ENCODE results near the gene SPHK2.
A peak's percentile ranks its signal among the peaks of the same experiment; 100 is the strongest.

The SPHK2 gene

DNA sequence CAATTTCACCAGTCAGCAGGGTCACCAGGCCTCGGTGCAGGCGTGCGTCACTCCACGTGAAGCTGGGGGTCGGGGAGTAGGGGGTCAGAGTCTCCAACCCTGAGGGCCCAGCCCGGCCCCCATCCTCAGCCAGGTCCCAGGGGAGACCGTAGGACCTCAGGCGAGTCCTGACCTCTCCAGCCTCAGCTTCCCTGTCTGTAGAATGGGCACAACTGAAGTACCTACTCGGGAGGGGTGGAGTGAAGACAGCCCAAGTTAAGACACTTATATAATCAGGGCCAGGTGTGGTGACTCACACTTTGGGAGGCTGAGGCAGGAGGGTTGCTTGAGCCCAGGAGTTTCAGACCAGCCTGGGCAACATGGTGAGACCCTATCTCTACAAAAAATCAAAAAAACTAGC lies 15.5 kb upstream of the SPHK2 start:
- DNase-seq: no peak

DNA sequence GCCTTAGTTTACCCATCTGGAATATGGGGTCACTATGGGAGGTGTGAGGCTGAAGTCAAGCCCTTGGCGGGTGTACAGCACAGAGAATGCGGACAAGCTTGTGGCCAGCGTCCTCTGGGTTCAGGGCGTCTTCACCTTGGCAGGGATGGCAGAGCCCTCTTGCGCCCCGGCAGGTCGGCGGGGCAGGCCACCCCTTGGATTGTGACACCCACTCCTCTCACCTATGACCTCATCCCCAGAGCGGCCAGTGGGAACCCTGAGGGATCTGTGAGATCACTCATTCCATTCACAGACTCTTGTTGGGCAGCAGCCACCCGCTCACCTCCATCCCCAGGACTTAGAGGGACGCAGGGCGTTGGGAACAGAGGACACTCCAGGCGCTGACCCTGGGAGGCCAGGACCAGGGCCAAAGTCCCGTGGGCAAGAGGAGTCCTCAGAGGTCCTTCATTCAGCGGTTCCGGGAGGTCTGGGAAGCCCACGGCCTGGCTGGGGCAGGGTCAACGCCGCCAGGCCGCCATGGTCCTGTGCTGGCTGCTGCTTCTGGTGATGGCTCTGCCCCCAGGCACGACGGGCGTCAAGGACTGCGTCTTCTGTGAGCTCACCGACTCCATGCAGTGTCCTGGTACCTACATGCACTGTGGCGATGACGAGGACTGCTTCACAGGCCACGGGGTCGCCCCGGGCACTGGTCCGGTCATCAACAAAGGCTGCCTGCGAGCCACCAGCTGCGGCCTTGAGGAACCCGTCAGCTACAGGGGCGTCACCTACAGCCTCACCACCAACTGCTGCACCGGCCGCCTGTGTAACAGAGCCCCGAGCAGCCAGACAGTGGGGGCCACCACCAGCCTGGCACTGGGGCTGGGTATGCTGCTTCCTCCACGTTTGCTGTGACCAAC lies 12.6 kb upstream of the SPHK2 start, which contains the start of gene SPACA4:
TSS of gene SPACA4 (plus strand) at position 280 of the 896 bp plus-strand sequence. CDS start at position 517, 237 bp downstream.
- DNase-seq: no peak

DNA sequence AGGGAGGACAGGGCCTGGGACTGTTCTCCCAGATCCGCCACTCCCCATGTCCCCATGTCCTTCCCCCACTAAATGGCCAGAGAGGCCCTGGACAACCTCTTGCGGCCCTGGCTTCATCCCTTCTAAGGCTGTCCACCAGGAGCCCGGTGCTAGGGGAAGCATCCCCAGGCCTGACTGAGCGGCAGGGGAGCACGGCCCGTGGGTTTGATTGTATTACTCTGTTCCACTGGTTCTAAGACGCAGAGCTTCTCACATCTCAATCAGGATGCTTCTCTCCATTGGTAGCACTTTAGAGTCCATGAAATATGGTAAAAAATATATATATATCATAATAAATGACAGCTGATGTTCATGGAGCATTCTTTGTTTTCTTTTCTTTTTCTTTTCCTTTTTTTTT lies 11.9 kb upstream of the SPHK2 start:
- no peak for DNase-seq

DNA sequence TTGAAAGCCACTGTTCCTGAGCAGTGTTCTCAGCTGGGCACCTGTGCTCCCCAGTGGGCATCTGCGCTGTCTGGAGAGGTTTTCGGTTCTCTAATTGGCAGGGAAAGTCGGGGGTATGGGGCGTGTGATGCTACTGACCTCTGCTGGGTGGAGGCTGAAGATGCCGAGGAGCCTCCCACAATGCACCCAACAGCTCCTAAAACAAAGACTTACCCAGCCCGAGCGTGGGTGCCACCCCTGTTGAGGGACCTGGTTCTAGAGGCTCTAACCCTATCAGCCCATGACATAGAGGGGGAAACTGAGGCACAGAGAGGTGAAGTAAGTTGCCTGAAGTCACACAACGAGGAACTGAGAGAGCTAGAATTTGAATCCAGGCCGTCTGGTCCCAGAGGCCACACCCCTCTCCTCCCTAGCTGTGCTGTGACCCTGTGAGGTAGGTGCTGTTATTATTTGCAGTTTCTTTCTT lies 10.5 kb upstream of the SPHK2 start:
- DNase-seq: peak; percentile 65 to 75

DNA sequence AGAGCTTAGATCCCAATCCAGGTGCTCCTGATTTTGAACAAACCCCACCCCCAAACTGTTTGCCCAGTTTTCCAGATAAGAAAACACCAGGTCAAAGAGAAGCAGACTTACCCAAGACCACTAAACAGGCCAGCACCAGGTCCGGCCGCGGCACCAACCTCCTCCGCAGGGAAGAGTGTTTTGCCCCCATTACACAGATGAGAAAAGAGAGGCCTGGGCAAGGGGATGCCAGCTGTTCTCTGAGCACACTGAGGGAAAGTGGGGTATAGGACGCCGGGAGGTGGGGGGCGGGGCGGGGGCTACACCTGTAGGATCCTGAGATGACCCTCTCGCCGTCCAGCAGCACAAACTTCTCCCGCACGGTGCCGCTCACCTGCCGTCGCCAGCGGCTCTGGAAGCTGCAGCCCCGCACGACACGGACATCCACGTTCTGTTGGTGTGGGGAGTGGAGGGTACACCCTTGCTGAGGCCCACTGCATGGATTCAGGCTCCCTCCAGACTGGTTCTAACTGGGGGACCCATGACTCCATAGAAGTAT lies 9.7 kb upstream of the SPHK2 start:
- no peak for DNase-seq

DNA sequence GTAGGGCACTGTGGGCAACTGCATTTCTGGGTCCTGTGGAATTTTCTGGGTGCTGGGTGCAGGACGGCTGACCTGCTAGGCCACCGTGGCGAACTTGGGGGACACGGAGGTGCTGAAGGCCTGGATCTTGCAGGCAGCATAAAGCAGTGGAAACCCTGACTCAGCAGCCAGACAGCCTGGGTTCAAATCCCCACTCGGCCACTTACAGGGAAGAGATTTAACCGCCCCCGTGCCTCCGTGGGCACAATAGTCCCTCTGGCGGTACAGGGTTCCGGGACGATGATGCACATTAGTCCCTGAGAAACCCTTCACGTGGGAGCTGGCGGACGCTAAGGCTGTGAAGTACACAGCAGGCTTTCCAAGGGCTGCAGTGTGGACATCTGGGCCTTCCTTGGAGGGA lies 7.4 kb upstream of the SPHK2 start:
- DNase-seq: no peak

DNA sequence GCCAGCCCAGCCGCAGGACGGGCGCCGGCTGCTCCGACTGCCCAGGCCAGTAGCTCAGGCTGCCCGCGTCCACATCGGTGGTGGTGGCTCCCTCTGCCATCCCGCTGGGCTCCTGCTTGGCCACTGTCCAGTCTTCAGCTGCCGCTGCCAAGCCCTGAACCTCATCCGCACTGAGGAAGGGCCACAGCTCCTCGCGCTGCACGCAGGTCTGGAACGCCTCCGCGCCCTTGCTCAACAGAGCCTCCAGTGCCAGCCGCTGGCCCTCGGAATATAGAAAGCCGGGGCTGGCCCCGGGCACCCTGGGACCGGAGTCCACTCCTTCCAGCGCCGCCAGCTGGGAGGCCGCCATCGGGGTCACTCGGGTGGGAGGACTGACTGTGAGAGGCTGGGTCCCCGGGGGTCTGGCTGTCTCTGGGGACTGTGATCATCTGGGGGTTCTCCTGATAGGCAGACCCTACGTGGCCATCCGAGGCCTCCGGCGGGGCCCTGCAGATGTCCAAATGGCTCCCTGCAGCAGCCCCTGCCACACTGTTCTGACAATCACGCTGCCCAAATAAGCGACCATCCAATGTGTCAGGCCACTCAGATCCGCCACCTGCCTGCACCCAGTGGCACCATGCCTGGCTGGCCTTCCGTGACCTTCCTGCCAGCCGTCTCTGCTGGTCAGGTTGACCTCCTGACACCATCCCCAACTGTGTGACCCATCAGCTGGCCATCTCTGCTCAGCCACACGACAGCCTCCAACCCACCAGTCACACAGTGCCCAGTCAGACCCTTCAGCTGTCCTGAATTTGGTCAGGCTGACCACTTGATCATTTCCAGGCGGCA lies 6.1 kb upstream of the SPHK2 start:
- no peak for DNase-seq

DNA sequence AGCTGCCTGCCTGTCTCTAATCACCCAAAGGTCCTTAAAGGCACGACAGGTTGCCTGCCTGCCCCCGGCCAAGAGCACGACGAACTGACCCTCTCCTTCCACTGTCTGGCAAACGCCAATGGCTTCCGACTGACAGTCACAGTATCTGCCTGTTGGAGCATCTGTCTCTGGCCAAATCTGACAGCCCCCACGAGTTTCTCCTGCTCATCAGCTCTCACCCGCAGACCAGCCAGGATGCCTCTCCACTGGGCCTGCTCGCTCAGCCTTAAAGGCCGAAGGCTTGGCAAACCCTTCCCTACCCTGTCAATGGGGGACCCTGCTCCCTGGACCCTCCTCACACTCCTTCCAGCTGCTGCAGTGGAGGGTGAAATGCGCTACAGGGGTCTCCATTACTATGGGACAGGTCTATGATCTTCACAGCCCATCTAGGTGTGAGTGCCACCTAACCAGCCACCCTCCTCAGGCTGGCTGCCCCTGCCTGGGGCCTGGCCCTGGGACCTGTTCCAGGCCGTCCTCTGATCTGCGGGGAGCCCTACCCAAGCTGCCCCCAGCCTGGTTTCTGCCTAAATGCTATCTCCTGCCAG lies 5.4 kb upstream of the SPHK2 start:
- DNase-seq: peak; percentile 59 to 64

DNA sequence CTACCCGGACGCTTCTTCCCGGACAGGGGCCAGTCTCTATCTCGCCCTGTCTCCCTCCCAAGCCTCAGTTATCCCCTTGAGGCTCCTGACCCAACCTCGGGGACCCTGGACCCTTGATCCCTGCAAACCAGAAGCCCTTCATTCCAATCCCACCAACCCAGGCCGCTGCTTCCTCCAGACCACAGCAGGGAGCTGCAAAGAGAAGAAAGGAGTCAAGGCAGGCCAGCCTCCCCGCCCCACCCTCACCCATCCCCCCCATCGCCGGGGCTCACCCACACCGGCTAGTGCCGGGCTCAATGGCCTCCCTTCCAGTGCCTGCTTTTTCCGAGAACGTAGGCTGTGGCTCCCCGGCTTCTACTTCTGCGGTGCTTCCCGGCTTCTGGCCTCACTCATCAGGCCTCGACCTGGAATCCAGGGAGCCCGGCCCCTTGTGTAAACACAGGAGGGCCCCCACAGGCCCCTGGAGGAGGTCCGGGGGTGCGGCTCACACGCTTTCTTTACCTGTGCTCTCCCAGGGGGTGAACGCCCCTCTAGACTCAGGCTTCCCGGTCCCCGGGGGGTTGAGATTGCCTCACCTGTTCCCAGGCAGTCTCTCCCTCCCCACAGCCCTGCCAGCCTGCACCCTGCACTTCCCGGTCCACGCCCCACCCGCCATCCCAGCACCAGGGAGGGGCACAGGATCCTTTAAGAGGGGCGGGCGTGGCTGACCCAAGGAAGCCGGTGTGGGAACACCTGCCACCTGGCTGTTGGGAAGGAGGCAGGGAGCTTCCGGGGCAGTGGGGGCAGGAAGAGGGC lies 4.7 kb upstream of the SPHK2 start, which contains the start of gene FAM83E:
TSS of gene FAM83E (minus strand) at position 641 of the 795 bp plus-strand sequence. CDS start 1,704 bp downstream, outside the sequence.
- DNase-seq: peak; percentile 64 to 65

DNA sequence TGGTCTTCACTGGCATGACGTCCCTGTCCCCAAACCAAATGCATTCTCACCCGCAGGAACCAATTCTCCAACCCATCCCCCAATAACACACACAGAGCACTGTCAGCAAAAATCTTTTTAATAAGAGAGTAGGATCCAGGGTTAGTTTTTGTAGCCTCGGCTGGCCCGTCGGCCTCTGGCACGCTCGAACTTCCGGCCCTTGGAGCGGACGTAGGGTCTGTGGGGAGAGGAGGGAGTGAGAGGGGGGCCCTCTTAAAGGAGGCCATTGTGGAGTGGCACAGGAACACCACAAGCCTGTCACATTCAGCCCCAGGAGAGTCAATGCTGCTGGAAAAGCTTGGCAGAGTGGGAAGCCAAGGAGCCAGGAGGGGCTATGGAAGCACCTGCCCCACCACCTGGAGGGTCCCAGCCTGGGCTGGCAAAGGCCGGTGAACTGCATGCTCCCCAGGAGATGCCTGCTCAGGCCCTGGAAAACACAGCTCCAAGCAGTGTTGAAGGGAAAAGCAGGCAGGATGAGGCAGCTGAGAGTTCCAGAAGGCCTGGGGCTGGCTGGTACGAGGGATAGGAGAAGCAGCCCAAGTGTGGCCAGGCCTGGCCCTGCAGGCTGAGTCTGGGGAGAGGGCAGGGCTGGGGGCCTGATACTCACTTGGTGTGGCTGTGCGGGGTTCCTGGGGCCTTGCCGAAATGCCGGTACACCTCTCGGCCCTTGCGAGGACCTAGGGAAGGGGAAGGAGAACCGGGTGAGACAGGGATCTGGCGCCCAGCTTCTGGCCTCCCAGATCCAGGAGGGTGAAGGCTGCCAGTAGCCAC lies 3.9 kb upstream of the SPHK2 start:
- DNase-seq: no peak

DNA sequence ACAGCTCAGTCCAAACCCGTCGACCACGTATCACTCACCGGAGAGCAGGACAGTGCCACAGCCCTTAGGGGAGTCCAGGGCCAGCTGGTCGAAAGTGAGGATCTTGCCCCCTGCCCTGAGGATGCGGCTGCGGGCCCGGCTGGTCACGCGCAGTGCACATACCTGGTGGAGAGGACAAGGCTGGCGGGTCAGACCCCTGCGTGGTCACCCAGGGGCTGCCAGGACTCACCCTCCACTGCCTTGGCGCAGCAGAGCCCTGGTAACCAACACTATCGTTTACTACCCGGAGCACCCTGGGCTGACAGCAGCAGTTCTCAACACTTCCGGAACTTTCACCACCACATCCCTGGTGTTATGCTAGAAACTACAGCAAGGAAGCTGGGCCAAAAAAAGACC lies 3.3 kb upstream of the SPHK2 start:
- no peak for DNase-seq

DNA sequence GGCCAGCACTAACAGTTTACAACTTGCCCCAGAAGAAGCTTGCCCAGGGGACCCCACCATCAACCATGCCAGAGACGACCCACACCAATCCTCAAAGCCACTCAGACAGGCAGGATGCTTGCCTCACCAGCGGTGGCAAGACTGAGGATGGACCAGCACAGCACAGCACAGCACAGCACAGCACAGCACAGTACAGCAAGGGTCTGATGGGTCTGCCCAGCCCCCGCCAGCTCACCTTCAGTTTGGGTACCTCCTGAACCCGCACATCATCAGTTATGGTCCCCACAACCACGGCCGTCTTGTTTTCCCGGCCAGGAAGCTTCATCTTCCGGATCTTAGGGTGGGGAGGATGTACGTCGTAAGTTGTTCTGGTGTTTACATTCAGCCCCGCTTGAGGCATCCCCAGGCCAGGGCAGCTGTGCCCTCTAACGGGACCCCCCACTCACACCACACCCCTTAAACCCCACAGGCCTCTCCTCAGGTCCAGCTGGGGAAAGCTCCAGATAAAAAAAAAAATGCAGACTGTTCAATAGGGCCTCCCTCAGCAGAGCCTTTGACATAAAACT lies 2.7 kb upstream of the SPHK2 start:
- no peak for DNase-seq

DNA sequence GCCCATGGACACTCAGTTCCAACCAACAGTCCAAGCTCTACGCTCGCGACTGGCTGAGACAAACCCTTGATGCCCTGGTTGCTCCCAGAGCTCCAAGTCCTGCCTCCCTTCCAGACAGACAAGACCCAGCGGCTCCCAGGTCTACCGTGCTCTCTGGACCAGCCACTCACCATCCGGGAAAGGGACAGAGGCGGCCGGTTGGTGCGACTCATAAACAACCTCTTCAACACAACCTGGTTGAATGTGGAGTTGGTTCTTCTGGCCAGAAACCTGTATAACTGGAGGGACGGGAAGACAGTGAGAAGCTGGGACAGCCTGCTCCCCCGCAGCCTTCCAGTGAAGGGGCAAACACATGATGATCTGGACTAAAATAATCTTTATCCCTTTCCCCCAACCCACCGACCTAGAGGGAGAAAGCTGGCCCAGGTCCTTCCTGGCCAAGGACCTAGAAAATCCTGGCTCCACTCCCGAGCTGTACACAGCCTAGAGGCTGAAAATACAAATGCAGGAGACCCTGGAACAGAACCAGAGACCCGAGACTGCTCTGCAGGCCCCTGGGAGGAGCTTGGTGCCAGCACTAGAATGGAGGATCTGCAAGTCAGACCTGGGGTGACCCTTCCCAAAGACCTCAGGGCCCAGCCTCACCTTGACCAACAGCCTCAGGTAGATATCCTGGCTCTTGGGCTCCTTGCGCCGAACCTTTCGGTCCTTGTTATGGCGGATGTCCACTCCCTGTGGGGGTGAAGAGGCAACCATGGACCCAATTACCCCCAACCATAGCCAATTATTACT lies 2.0 kb upstream of the SPHK2 start:
- no peak for DNase-seq

DNA sequence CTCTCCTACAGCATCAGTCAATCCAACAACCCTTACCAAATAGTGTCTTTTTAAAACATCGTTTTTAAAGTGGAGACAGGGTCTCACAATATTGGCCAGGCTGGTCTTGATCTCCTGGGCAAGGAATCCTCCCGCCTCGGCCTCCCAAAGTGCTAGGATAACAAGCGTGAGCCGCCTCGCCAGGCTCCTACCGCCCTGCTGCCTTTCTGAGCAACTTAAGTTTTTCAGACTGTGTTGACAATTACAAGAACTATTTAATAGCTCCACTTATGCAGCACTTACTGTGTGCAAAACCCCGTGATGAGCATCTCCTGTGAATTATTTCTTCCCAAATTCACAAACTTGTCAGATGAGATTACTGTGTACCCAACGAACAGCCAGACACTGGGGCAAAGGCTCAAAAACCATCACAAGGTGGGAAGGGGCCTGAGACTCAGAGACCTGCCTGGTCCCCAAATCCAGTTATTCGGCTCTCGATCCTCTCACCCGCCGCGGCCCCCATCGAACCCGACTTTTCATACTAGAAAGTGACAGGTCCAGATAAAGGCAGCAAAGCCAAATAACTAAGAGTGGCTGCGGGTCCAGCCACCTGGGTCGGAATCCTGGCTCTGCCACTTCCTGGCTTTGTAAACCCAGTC lies 909 bp upstream of the SPHK2 start:
- DNase-seq: no peak

DNA sequence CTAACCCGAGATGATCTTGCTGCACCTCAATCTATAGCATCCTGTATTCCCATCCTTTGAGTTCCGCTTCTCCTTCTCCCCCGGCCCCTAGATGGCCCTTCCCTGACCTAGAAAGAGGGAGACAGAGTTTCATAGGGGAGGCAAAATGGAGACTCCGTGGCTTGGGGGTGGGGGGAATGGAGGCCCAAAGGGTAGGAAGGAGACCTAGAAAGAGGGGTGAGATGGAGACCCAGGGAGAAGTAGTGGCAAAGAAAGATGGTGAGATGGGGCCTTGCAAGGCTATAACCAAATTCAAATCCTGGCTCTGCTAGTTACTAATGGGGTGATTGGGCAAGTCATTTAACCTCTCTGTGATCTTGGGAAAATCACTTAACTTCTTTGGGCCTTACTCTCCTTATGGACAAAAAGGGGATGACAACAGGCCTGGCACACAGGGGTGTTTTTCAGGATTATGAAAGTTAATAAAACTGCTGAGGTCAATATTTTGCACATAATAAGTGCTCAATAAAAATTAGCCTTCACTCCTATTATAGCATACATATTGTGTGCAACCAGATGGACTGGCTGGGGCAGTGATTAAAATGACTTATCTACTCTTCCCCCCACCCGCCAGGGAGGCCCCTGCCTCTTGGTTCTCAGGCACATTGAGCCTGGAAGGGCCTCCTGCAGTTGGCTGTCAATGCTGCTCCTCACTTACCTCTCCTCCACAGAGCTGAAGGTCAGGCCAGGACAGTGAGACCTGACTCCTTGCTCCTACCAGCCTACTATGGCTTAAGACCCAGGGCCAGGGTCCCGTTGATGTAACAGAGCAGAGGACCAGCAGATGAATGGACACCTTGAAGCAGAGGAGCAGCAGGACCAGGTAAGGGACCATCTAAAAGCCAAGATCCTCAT lies 633 bp downstream of the SPHK2 start:
- no peak for DNase-seq

DNA sequence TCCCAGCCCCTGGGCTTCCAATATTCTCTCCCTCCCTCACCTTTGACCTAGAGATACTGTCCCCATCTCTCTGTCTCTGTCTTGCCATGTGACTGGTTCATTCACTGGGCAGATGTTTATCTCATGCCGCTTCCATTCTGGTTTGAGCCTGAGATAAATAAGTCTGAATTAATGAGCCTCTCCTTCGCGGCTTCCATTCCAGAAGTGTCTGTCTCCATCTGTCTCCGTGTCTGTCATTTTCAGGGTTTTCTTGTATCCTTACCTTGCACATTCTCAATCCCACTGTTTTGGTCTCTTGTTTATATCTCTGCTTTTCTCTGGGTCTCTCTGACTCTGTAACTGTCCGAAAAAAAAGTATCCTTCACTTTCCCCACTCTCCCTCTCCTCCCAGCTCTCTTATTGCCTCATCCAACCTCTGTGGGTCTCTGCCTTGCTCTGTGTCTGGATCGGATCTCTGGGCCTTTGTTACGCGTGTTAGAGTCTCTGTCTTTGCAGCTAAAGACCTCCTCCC lies 4.3 kb downstream of the SPHK2 start:
- DNase-seq: no peak

DNA sequence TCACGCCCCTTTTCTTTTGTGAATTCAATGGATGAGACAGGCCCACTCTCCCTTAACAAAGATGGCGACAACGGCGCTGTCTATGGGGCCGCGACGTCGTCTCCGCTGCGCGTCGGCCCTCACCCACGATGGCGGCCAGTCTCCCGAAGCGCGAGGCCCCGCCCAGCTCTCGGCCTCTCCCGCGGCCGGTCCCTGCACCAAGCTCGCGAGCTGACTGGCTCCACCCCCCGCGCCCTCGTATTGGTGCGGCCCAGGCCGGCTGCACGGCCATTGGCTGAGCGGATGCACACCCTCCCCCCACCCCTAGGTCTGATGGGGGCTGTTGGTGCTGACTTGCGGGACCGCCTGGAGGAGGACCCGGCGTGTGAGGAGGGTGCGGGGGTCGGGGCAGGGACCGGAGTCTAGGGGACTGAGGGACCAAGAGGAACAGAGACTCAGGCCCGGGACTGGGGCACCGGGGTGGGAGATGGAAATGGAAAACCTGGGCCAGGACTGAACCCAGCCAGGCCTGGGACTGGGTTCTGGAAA lies 4.8 kb downstream of the SPHK2 start:
- DNase-seq: peak; percentile 98 to 99
